Measurements from ENCODE around the gene PSPH.

- TF ChIP-seq EZH2 (IDR thresholded peaks at IDR 0.05) (no peak), POLR2AphosphoS5 (IDR thresholded peaks at IDR 0.05; ENCODE audit: borderline replicate concordance, low read depth, low read length) (no peak)
These were observed 89.2 kb downstream of the PSPH start for GRCh38 chr7:55962014-55962413.

All from SK-N-MC (cell line).